ENCODE data around the gene NUP214. TPM values are rescaled to one million over a fixed set of nuclear protein-coding genes. Genes with fewer than 3 reads are reported as not detected.
"Not testable (repeated sequence)": the region's sequence is repeated elsewhere in the genome, so short reads cannot be mapped to it uniquely, and the experiment has no call there.

Gene NUP214
- total RNA-seq, 1 donor, result 16.4 TPM

DNA sequence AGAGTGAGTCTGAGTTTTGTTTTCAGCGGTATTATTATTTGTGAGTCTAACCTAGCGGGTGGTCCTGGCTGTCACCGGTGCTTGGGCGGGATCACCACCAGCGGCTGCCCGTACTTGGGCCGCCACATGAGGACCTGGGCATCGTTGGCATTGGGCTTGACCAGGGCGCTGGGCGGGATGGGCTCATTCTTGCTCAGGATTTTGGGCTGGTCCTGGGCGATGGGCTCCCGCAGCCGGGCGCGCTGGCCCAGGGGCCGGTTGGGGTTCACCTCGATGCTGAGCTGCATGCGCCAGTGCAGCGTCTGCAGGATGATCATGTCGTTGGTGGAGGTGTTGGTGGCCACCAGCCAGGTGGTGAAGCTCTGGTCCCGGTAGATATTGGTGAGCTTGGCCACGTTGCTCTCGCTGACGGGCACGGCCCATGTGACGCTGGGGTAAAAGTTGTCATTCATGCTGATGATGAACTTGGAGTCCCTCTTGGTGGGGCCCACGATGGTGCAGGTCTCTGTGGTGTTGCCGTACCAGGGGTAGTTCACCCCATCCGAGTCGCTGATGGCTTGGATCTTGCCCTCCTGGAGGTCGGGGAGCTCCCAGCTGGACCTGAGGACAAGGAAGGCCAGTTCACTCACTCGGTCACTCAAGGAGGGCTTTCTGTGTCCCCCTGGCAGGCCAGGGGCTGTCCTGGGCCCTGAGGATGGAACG lies 135.5 kb downstream of the NUP214 start:
- TF ChIP-seq, protein P1, sequence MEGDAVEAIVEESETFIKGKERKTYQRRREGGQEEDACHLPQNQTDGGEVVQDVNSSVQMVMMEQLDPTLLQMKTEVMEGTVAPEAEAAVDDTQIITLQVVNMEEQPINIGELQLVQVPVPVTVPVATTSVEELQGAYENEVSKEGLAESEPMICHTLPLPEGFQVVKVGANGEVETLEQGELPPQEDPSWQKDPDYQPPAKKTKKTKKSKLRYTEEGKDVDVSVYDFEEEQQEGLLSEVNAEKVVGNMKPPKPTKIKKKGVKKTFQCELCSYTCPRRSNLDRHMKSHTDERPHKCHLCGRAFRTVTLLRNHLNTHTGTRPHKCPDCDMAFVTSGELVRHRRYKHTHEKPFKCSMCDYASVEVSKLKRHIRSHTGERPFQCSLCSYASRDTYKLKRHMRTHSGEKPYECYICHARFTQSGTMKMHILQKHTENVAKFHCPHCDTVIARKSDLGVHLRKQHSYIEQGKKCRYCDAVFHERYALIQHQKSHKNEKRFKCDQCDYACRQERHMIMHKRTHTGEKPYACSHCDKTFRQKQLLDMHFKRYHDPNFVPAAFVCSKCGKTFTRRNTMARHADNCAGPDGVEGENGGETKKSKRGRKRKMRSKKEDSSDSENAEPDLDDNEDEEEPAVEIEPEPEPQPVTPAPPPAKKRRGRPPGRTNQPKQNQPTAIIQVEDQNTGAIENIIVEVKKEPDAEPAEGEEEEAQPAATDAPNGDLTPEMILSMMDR (IDR thresholded peaks at IDR 0.05; ENCODE audit: insufficient read depth, low read depth, low read length), result no peak
- no peak for DNase-seq (ENCODE audit: low read depth)
- no peak overlapping the region for H3K4me3 ChIP-seq (ENCODE audit: low read depth, low read length)

DNA sequence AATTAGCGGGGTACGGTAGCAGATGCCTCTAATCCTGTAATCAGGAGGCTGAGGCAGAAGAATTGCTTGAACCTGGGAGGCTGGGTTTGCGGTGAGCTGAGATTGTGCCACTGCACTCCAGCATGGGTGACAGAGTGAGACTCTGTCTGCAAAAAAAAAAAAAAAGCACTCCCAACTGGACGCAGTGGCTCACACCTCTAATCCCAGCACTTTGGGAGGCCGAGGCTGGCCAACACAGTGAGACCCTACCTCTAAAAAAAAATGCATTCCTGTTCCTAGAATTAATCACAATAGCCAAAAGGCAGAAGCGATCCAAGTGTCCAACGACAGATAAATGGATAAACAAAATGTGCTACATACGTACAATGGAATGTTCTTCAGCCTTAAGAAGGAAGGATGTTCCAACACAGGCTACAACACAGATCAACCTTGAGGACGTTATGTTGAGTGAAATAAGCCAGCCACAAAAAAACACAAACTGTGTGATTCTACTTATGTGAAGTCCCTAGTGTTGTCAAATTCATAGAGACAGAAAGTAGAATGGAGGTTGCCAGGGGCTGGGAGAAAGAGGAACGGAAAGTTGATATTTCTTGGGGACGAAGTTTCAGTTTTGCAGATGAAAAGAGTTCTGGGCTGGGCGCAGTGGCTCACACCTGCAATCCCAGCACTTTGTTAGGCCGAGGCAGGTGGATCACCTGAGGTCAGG lies 137.1 kb downstream of the NUP214 start:
- peak; percentile 10 for DNase-seq (ENCODE audit: low read depth)
- H3K4me3 ChIP-seq (ENCODE audit: low read depth, low read length), result no peak overlapping the region
- TF ChIP-seq, protein P1 (IDR thresholded peaks at IDR 0.05; ENCODE audit: insufficient read depth, low read depth, low read length), result no peak

DNA sequence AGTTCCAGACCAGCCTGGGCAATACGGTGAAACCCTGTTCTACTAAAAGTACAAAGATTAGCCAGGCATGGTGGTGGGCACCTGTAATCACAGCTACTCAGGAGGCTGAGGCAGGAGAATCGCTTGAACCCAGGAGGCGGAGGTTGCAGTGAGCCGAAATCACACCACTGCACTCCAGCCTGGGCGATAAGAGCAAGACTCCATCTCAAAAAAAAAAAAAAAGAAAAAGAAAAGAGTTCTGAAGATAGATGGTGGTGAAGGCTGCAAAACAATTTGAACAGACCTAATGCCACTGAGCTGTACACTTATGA lies 137.6 kb downstream of the NUP214 start:
- not testable (repeated sequence) for H3K4me3 ChIP-seq (ENCODE audit: low read depth, low read length)

DNA sequence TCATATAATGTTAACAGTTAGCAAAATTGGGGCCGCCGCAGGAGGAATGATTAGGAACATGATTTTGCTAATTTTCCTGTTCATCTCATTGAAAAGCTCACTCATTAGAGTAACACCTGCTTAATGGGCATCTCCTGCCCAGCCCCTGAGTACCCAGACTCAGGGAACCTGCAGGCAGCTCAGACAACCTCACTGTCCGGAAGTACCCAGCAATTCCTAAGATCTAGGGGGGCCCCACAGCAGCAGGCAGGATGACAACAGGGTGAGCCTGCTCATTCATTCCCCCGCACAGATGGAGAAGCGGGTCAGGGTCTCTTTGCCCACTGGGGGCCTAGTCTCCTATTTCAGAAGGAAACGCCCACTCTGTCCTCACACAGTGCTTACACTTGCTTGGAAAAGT lies 138.3 kb downstream of the NUP214 start:
- TF ChIP-seq, protein P1 (IDR thresholded peaks at IDR 0.05; ENCODE audit: insufficient read depth, low read depth, low read length), result no peak
- no peak overlapping the region for H3K4me3 ChIP-seq (ENCODE audit: low read depth, low read length)
- DNase-seq (ENCODE audit: low read depth), result no peak

More for the DNA sequence above, 137.6 kb downstream of the NUP214 start:
- DNase-seq (ENCODE audit: low read depth), result not testable (repeated sequence)

DNA sequence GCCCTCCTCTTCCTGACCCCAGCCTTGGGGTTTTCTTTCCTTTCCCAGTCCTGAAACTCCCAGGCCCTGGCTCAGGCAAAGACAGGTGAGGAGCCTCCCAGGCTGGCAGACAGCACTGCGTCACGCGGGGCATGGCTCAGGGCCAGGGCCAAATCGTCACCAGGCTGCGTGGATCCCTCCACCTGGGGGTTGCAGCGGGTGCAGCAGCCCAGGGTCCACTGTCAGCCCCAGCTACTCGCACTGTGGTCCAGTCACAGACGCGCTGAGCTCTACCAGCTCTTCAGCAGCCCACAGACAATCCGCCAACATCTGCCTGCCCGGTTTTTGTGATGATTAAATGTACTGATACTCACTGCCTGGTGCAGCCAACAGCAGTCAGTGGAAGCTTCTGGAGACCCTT lies 138.8 kb downstream of the NUP214 start:
- no peak overlapping the region for H3K4me3 ChIP-seq (ENCODE audit: low read depth, low read length)
- no peak for DNase-seq (ENCODE audit: low read depth)
- TF ChIP-seq, protein P1 (IDR thresholded peaks at IDR 0.05; ENCODE audit: insufficient read depth, low read depth, low read length), result no peak

DNA sequence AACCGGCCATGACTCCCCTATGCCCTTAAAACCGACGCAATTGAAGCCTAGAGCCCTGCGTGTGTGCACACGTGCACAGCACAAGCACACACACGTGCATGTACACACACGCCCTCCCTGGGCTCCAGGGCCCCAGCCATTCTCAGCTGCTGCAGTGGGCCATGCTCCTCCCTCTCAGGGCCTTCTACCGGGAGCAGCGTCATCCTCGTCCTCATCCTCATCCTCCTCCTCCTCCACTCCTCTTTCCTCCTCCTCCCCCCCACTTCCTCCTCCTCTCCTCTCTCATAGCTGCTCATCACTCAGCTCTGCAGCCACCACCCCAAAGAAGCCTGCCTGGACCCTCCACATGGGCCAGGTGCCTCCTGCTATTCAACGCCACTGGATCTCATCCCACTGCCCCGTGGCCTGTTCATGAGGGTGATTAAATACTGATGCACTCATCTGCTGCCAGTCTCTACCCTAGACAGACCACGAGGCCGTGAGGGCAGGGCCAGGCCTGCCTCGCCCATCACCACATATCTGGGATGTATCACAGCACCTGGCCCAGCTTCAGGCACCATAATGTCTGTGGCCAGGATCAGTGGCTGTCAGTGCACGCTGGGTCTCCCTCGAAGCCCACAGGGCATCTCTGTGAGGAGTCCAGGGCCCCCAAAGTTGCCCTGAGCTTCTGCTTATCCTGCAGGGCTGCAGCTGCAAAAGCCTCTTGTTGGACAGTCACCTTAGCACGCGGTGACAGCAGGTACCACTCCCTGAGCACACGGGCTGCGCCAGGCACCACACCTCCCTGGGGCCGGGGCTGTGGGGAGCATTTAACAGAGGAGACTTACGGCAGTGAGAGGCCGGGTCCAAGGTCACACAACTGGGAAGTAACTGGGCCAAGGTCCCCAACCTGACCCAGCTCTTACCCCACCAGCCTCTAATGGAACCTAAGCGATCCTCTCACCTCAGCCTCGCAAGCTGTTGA lies 141.2 kb downstream of the NUP214 start:
- DNase-seq (ENCODE audit: low read depth), result peak; percentile 13
- TF ChIP-seq, protein P1 (IDR thresholded peaks at IDR 0.05; ENCODE audit: insufficient read depth, low read depth, low read length), result no peak
- no peak overlapping the region for H3K4me3 ChIP-seq (ENCODE audit: low read depth, low read length)
